IMR-90 (cell line): ENCODE results near the gene TIMM13. TPM values are rescaled to one million over a fixed set of nuclear protein-coding genes. Genes with fewer than 3 reads are reported as not detected.

Experiments used
- ATAC-seq: fragments of 200-7000 bp; cut with Tn5 transposase; 2 replicates; pipeline ENCODE4 v1.9.1; 2020; ENCODE audit warnings: low read depth, mild to moderate bottlenecking, moderate library complexity
- BruUV-seq: library from RNA; stranded (reverse); fragments of 400-500 nt; replicated peaks from 2 replicates; lab custom pipeline; 2021; lab: Mats Ljungman, UMichigan
- CTCF ChIA-PET: fragments of 300-600 bp; formaldehyde crosslinking; extraction: SDS; loops from one replicate; lab custom pipeline; 2021; ENCODE audit warnings: antibody characterized with exemption; lab: Yijun Ruan, JAX
- POLR2A ChIA-PET: fragments of 300-600 bp; sonication (Branson Sonifier 250); formaldehyde crosslinking; loops from one replicate; lab custom pipeline; 2022; ENCODE audit warnings: antibody characterized with exemption; ENCODE audit not compliant: unreplicated experiment; lab: Charles Lee
- DNase-seq: peaks from one replicate; pipeline ENCODE4 v3.0.0; 2013
- H2AFZ ChIP-seq: replicated peaks from 2 replicates; pipeline ENCODE3; 2013; ENCODE audit warnings: low read length, mild to moderate bottlenecking; ENCODE audit not compliant: poor library complexity
- H2AK5ac ChIP-seq: 2 replicates; pipeline ENCODE4 v1.6.1; 2013; ENCODE audit warnings: low read depth, low read length, inconsistent platforms
- H2AK9ac ChIP-seq: replicated peaks from 2 replicates; pipeline ENCODE3; 2013; ENCODE audit warnings: mild to moderate bottlenecking, low read depth, low read length, moderate library complexity; ENCODE audit not compliant: poor library complexity
- H2BK120ac ChIP-seq: 2 replicates; pipeline ENCODE4 v1.6.1; 2013; ENCODE audit warnings: low read depth, low read length, inconsistent platforms
- H2BK15ac ChIP-seq: 3 replicates; pipeline ENCODE4 v1.6.1; 2013; ENCODE audit warnings: low read depth, low read length, inconsistent platforms
- H2BK20ac ChIP-seq: 2 replicates; pipeline ENCODE4 v1.6.1; 2013; ENCODE audit warnings: low read depth, mild to moderate bottlenecking, inconsistent platforms, low read length, moderate library complexity
- H2BK5ac ChIP-seq: 2 replicates; pipeline ENCODE4 v1.6.1; 2013; ENCODE audit warnings: mild to moderate bottlenecking, low read depth, low read length, inconsistent platforms; ENCODE audit not compliant: poor library complexity, severe bottlenecking
- H3K14ac ChIP-seq: replicated peaks from 2 replicates; pipeline ENCODE4 v1.6.1; 2013; ENCODE audit warnings: low read depth, low read length, inconsistent platforms
- H3K18ac ChIP-seq: 2 replicates; pipeline ENCODE4 v1.6.1; 2013; ENCODE audit warnings: low read depth, low read length, control low read depth
- H3K23ac ChIP-seq: 2 replicates; pipeline ENCODE4 v1.6.1; 2013; ENCODE audit warnings: low read depth, low read length, inconsistent platforms
- H3K27ac ChIP-seq: 2 replicates; pipeline ENCODE4 v1.5.1; 2013; ENCODE audit warnings: mild to moderate bottlenecking, control low read depth, low read length; ENCODE audit not compliant: insufficient read depth
- H3K27me3 ChIP-seq: 2 replicates; pipeline ENCODE4 v1.6.1; 2013; ENCODE audit warnings: low read length; ENCODE audit not compliant: control insufficient read depth, insufficient read depth
- H3K36me3 ChIP-seq: 2 replicates; pipeline ENCODE4 v1.6.1; 2013; ENCODE audit warnings: low read length, mixed read lengths; ENCODE audit not compliant: control insufficient read depth, insufficient read depth
- H3K4ac ChIP-seq: 2 replicates; pipeline ENCODE4 v1.6.1; 2013; ENCODE audit warnings: low read depth, low read length, inconsistent platforms
- H3K4me1 ChIP-seq: 2 replicates; pipeline ENCODE4 v1.6.1; 2013; ENCODE audit warnings: low read length, mixed read lengths; ENCODE audit not compliant: control insufficient read depth, insufficient read depth
- H3K4me2 ChIP-seq: 2 replicates; pipeline ENCODE4 v1.6.1; 2013; ENCODE audit warnings: low read depth, mild to moderate bottlenecking, control low read depth, low read length, moderate library complexity
- H3K4me3 ChIP-seq: 2 replicates; pipeline ENCODE4 v1.5.1; 2013; ENCODE audit warnings: low read depth, mild to moderate bottlenecking, control low read depth, low read length, moderate library complexity; ENCODE audit not compliant: insufficient read depth
- H3K56ac ChIP-seq: 2 replicates; pipeline ENCODE4 v1.6.1; 2013; ENCODE audit warnings: low read length, inconsistent platforms; ENCODE audit not compliant: insufficient read depth; ENCODE audit errors: extremely low read depth
- H3K79me1 ChIP-seq, 2 experiments: 2 replicates each; pipeline ENCODE4 v1.6.1; 2013; ENCODE audit warnings: low read length in 2 of 2, inconsistent platforms in 1 of 2, low read depth in 1 of 2
- H3K9ac ChIP-seq: 2 replicates; pipeline ENCODE4 v1.6.1; 2013; ENCODE audit warnings: low read depth, low read length, control low read depth
- H3K9me1 ChIP-seq: 2 replicates; pipeline ENCODE4 v1.6.1; 2013; ENCODE audit warnings: low read length, inconsistent platforms; ENCODE audit not compliant: insufficient read depth
- H3K9me3 ChIP-seq: 2 replicates; pipeline ENCODE4 v1.6.1; 2013; ENCODE audit warnings: low read length; ENCODE audit not compliant: control insufficient read depth, insufficient read depth
- H4K20me1 ChIP-seq: 2 replicates; pipeline ENCODE4 v1.6.1; 2013; ENCODE audit warnings: low read length, inconsistent platforms; ENCODE audit not compliant: insufficient read depth
- H4K5ac ChIP-seq: 2 replicates; pipeline ENCODE4 v1.6.1; 2013; ENCODE audit warnings: mild to moderate bottlenecking, low read depth, low read length, control low read depth
- H4K8ac ChIP-seq, 2 experiments: 2 replicates each; pipeline ENCODE4 v1.6.1; 2013; ENCODE audit warnings: low read depth in 2 of 2, low read length in 2 of 2, control low read depth in 1 of 2, inconsistent platforms in 1 of 2
- H4K91ac ChIP-seq: 2 replicates; pipeline ENCODE4 v1.6.1; 2013; ENCODE audit warnings: low read depth, low read length, inconsistent platforms; ENCODE audit not compliant: insufficient read depth
- BHLHE40 ChIP-seq: fragments of 150-350 bp; IDR thresholded peaks from 2 replicates; pipeline ENCODE4 v1.6.1; 2016; ENCODE audit warnings: mild to moderate bottlenecking, low read depth, low read length
- CEBPB ChIP-seq: IDR thresholded peaks from 2 replicates; pipeline ENCODE4 v1.6.1; 2012; ENCODE audit warnings: low read depth, low read length, improper control_type of control experiment
- CHD1 ChIP-seq: IDR thresholded peaks from 2 replicates; pipeline ENCODE4 v1.6.1; 2012; ENCODE audit warnings: low read depth, low read length, improper control_type of control experiment
- CTCF ChIP-seq: conservative IDR thresholded peaks from 2 replicates; pipeline ENCODE4 v1.5.1; 2012; ENCODE audit warnings: mild to moderate bottlenecking, low read depth, low read length, improper control_type of control experiment
- ELK1 ChIP-seq: fragments of 150-350 bp; IDR thresholded peaks from 2 replicates; pipeline ENCODE4 v1.6.1; 2016; ENCODE audit warnings: low read depth, mild to moderate bottlenecking, low read length, moderate library complexity, borderline replicate concordance
- FOS ChIP-seq: fragments of 150-350 bp; IDR thresholded peaks from 2 replicates; pipeline ENCODE4 v1.6.1; 2016; ENCODE audit warnings: low read depth, low read length
- MAFK ChIP-seq: IDR thresholded peaks from 2 replicates; pipeline ENCODE4 v1.6.1; 2012; ENCODE audit warnings: low read depth, low read length, improper control_type of control experiment
- MAZ ChIP-seq: IDR thresholded peaks from 2 replicates; pipeline ENCODE4 v1.6.1; 2012; ENCODE audit warnings: low read depth, mild to moderate bottlenecking, low read length, improper control_type of control experiment, moderate library complexity, borderline replicate concordance
- MXI1 ChIP-seq: IDR thresholded peaks from 2 replicates; pipeline ENCODE4 v1.6.1; 2012; ENCODE audit warnings: low read depth, mild to moderate bottlenecking, low read length, moderate library complexity, borderline replicate concordance
- NFE2L2 ChIP-seq: fragments of 150-350 bp; IDR thresholded peaks from 2 replicates; pipeline ENCODE4 v1.6.1; 2016; ENCODE audit warnings: low read depth, mild to moderate bottlenecking, low read length
- POLR2A ChIP-seq: IDR thresholded peaks from 2 replicates; pipeline ENCODE4 v1.6.1; 2012; ENCODE audit warnings: mild to moderate bottlenecking, low read depth, low read length
- RAD21 ChIP-seq: IDR thresholded peaks from 2 replicates; pipeline ENCODE4 v1.6.1; 2012; ENCODE audit warnings: low read length, improper control_type of control experiment
- RCOR1 ChIP-seq: IDR thresholded peaks from 2 replicates; pipeline ENCODE4 v1.6.1; 2012; ENCODE audit warnings: mild to moderate bottlenecking, low read length, improper control_type of control experiment; ENCODE audit not compliant: insufficient replicate concordance
- RFX5 ChIP-seq: IDR thresholded peaks from 2 replicates; pipeline ENCODE4 v1.8.0; 2012; ENCODE audit warnings: low read depth, mild to moderate bottlenecking, low read length, moderate library complexity
- SMC3 ChIP-seq: fragments of 150-350 bp; IDR thresholded peaks from 2 replicates; pipeline ENCODE4 v1.6.1; 2016; ENCODE audit warnings: low read depth, mild to moderate bottlenecking, antibody characterized with exemption, low read length, moderate library complexity
- USF2 ChIP-seq: fragments of 150-350 bp; IDR thresholded peaks from 2 replicates; pipeline ENCODE4 v1.6.1; 2017; ENCODE audit warnings: mild to moderate bottlenecking, antibody characterized with exemption, low read length, low read depth
- WGBS, 2 experiments: methylation state at CpG; one replicate each; pipeline versions ENCODE4 v1.1.5 to v1.1.7; 2013; ENCODE audit warnings: missing lambda C conversion rate in 2 of 2; ENCODE audit not compliant: insufficient read length in 1 of 2; ENCODE audit errors: extremely low coverage in 2 of 2; 5-methylcytosine and 5-hydroxymethylcytosine counted together
- dilution Hi-C: fragments of 300-500 bp; cut with HindIII; formaldehyde crosslinking; loops from one replicate; pipeline ENCODE4 v1.14.3; 2018; ENCODE audit warnings: low sequenced_read_pairs; ENCODE audit not compliant: unreplicated experiment
- in situ Hi-C: fragments of 300-500 bp; cut with MboI; formaldehyde crosslinking; loops from 3 replicates; pipeline ENCODE4 v1.14.3; 2019; ENCODE audit warnings: low sequenced_read_pairs, inconsistent platforms, mixed read lengths
- intact Hi-C: fragments of 100-400 bp; cut with micrococcal nuclease; formaldehyde crosslinking; loops from 2 replicates; pipeline ENCODE4 v1.10.0; 2022
- polyA plus RNA-seq, 3 experiments: library from polyadenylated mRNA; depleted of rRNA; stranded (reverse); fragments of >200 nt; gene quantifications; 2 replicates each; pipeline ENCODE4 v1.2.3, GENCODE V29; 2012; ENCODE audit warnings: low replicate concordance in 1 of 3
- total RNA-seq: library from RNA; depleted of rRNA; stranded (reverse); fragments of >200 nt; gene quantifications from 2 replicates; pipeline ENCODE4 v1.2.3, GENCODE V29; 2012

The TIMM13 gene
- total and polyA plus RNA-seq, 2 of the 4 experiments (the other 2 are of a cell fraction) = 21.0 to 62.3 TPM

- H3K23ac ChIP-seq = no peak overlapping the region
- BruUV-seq = no TSS peak
- no peaks in the 10 kb centered on the region for H4K20me1 ChIP-seq
- no peak overlapping the region for H3K56ac ChIP-seq
- no peaks in the 10 kb centered on the region for H3K36me3 ChIP-seq
- TF ChIP-seq BHLHE40 (no peak), RFX5 (no peak), MAFK (no peak), SMC3 (no peak), USF2 (no peak), MAZ (no peak), NFE2L2 (no peak), RCOR1 (no peak), MXI1 (no peak), FOS (no peak), ELK1 (no peak), CHD1 (no peak), RAD21 (no peak), CTCF (no peak), CEBPB (no peak), POLR2A (no peak)
- ChIA-PET CTCF (no interaction called here), POLR2A (no interaction called here)
- H2BK20ac ChIP-seq = no peak overlapping the region
- no peak overlapping the region for H3K14ac ChIP-seq
- no peaks in the 10 kb centered on the region for H3K9me3 ChIP-seq
- no peak overlapping the region for H2AK5ac ChIP-seq
- DNase-seq (no peak), ATAC-seq (no peak)
- no peaks in the 10 kb centered on the region for H3K4me1 ChIP-seq
- no peak overlapping the region for H3K9ac ChIP-seq
- no peaks in the 10 kb centered on the region for H3K9me1 ChIP-seq
- no peak overlapping the region for H4K5ac ChIP-seq
- WGBS, 2 experiments = no CpG with 5 or more reads among the region's 4 CpGs
- no peaks in the 10 kb centered on the region for H3K79me1 ChIP-seq
- in situ Hi-C loops = loop anchor here (10.0 kb wide), 1 partner anchor 245 kb away; the partner anchor contains the start of gene AP3D1
- intact Hi-C loops = no loop called here
- H3K4me3 ChIP-seq = no peak overlapping the region
- H2BK120ac ChIP-seq = no peak overlapping the region
- no peak overlapping the region for H3K4me2 ChIP-seq
- no peak overlapping the region for H2BK15ac ChIP-seq
- H2BK5ac ChIP-seq = no peak overlapping the region
- no peak overlapping the region for H3K27ac ChIP-seq
- H4K8ac ChIP-seq = no peak overlapping the region
- no peak overlapping the region for H3K18ac ChIP-seq
- H2AK9ac ChIP-seq = no peak overlapping the region
- dilution Hi-C loops = no loop called here
- no peak overlapping the region for H2AFZ ChIP-seq
- no peaks in the 10 kb centered on the region for H3K27me3 ChIP-seq
- no peak overlapping the region for H4K91ac ChIP-seq
- H3K4ac ChIP-seq = no peak overlapping the region
Measured at GRCh38 chr19:2399582-2399981, 27.8 kb downstream of the TIMM13 start.
